Kidney epithelial cell (primary cell): ENCODE results near the gene RND3. TPM values are rescaled to one million over a fixed set of nuclear protein-coding genes. Genes with fewer than 3 reads are reported as not detected.
A peak's percentile ranks its signal among the peaks of the same experiment; 100 is the strongest.

Experiments
- DNase-seq: peaks from one replicate; pipeline ENCODE4 v3.0.0-alpha.2; 2010; ENCODE audit warnings: low read depth
- H3K27me3 ChIP-seq: 2 replicates; pipeline ENCODE4 v1.6.0; 2011; ENCODE audit warnings: low read length; ENCODE audit not compliant: control insufficient read depth, insufficient read depth
- H3K36me3 ChIP-seq: 2 replicates; pipeline ENCODE4 v1.5.1; 2011; ENCODE audit warnings: low read length; ENCODE audit not compliant: control insufficient read depth, insufficient read depth
- H3K4me3 ChIP-seq: 2 replicates; pipeline ENCODE4 v1.5.1; 2011; ENCODE audit warnings: low read depth, mild to moderate bottlenecking, control low read depth, low read length
- total RNA-seq: library from RNA; depleted of rRNA; stranded (reverse); fragments of >200 nt; gene quantifications from 2 replicates; pipeline ENCODE4 v1.2.3, GENCODE V29; 2015
- TF ChIP-seq, protein P1 (sequence below): IDR thresholded peaks from 2 replicates; pipeline ENCODE4 v1.5.1; 2011; ENCODE audit warnings: mild to moderate bottlenecking, moderate library complexity, low read length, control low read depth, inconsistent platforms; ENCODE audit not compliant: insufficient read depth, poor library complexity, severe bottlenecking

RND3 gene
- total RNA-seq, 1 donor from 2014 or later: 259 TPM

DNA sequence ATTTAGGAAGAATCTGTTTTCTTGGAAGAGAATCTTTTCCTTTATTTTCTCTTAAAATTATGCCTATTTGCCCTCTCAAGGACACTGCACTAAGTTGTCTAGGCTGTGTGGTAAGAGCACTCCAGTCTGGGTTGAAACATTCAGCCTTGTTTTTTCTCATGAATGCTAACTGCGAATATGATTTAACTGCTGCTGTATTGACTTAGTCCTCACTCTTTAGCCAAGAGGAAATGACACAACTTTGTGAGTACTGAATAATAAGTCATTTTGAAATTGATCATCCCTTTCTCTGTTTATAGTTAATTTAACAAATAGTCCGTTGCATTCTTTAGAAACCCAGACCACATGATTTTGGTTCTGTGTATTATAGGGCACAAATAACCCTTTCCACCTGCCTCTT, 4.5 kb upstream of the RND3 start:
- TF ChIP-seq, protein P1, sequence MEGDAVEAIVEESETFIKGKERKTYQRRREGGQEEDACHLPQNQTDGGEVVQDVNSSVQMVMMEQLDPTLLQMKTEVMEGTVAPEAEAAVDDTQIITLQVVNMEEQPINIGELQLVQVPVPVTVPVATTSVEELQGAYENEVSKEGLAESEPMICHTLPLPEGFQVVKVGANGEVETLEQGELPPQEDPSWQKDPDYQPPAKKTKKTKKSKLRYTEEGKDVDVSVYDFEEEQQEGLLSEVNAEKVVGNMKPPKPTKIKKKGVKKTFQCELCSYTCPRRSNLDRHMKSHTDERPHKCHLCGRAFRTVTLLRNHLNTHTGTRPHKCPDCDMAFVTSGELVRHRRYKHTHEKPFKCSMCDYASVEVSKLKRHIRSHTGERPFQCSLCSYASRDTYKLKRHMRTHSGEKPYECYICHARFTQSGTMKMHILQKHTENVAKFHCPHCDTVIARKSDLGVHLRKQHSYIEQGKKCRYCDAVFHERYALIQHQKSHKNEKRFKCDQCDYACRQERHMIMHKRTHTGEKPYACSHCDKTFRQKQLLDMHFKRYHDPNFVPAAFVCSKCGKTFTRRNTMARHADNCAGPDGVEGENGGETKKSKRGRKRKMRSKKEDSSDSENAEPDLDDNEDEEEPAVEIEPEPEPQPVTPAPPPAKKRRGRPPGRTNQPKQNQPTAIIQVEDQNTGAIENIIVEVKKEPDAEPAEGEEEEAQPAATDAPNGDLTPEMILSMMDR: no peak
- no peaks in the 10 kb centered on the region for H3K27me3 ChIP-seq
- no peak for DNase-seq
- H3K36me3 ChIP-seq: no peaks in the 10 kb centered on the region
- no peak overlapping the region for H3K4me3 ChIP-seq

DNA sequence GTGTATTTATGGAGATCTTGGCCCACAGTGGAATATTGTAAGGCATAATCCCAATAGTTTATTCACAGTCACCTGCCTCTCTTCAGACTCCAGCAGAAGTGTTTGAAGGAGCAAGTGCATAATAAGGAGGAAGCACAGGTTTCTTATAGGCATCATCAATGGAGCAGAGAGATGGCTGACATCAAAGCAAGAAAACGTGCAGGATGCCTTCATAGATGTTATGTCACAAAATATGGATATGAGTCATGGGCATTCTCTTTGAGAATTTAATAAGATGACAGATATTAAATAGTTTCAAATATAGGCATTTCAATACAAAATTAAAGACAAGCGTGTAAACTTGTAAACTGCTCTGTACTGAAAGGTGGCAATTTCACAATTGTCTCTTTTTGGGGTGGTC, 4.0 kb upstream of the RND3 start:
- H3K36me3 ChIP-seq: no peaks in the 10 kb centered on the region
- TF ChIP-seq, protein P1: no peak

DNA sequence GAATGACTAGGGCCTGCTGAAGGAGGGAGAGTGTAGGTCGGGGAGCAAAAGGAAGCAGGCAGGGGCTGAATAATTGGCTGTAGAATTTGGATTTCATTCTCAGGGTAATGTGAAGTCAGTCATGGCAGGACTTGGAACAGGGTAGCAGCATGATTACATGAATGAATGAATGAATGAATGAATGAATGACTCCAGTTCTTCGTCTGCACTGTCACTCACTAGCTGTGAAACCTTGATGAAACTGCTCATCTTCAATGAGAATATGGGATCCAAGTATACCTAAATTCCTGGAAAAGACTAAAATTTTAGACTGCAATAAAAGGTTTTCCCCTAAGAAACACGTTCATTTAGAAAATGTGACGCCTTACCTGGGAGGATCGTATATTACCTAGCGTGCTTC, 3.0 kb upstream of the RND3 start:
- no peaks in the 10 kb centered on the region for H3K27me3 ChIP-seq
- DNase-seq: no peak
- no peak overlapping the region for H3K4me3 ChIP-seq
- no peaks in the 10 kb centered on the region for H3K36me3 ChIP-seq
- TF ChIP-seq, protein P1: no peak

More for the DNA sequence above, 4.0 kb upstream of the RND3 start:
- Histone ChIP-seq H3K4me3 (no peak overlapping the region), H3K27me3 (no peaks in the 10 kb centered on the region)
- no peak for DNase-seq

DNA sequence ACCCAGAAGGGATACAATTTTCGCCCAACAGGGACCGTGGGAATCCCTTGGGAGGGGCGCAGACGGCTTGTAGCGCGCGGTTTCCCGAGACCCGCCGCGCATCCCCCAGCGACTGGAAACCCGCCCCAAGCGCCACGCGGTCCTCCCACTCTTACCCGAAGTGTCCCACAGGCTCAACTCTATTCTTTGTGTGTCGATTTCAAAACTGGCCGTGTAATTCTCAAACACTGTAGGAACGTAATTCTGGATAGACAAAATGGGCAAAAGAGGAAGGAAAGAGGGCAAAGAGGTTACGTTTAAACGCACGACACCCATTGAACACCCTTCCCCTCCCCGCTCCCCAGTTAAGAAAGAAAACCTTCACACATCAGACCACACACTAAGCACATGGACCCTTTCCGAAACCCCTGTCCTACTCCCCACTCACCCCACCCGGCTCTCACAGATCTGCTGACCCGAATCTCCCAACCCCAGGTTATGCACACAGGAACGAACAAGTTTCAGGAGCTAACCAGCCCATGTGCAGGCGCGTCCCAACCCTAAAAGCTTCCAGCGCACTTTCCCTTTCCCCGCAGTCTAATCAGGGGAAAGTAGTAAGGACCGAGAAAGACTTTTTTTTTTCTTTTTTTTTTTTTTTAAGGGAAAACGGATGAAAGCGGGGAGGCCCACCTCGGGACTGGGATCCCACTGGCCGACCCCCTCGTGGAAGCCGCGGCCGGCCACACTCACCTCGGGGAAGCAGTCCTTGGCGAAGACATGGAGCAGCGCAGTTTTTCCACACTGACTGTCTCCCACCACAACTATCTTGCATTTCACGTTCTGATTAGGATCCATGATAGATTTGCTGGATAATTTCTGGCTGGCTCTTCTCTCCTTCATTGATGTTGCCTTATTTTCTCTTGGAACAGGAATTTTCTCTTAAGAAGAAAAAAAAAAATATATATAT, 655 bp downstream of the RND3 start:
- Histone ChIP-seq H3K27me3 (no peaks in the 10 kb centered on the region), H3K36me3 (no peaks in the 10 kb centered on the region), H3K4me3 (peak overlapping the region; percentile 91)
- TF ChIP-seq, protein P1: no peak
- DNase-seq: no peak

DNA sequence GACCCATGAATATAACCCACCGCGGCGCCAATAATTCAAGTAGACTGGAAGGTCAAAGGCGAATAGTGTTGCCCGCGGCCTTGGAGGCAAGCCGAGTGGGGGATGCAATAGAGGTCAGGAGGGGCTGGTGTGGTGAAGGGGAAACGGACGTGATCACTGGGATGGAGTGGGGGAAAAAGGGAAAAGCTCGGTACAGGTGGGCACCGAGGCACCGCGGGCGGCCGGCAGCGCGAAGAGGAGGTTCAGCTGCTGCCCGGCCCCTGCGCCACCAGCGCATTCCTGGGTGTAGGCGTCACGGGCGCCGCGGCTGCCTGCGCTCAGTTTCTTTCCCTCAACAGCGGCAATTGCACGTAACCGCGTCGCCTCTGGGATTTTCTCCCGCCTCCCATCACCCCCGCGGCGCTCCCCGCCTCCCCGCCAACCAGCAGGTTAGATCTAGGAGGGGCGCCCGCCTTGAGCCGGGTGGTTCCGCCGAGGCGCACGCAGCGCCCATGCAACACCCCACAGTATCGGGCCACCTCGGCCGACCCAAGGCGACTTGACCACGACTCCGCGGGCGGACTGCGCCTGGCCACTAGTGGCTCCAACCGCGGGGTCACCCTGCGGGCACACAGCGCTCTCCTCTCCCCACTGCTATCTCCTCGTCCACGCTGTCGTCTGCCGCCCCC, 1.5 kb downstream of the RND3 start:
- Histone ChIP-seq H3K36me3 (no peaks in the 10 kb centered on the region), H3K27me3 (no peaks in the 10 kb centered on the region), H3K4me3 (peak overlapping the region; percentile 91)
- TF ChIP-seq, protein P1: no peak
- DNase-seq: no peak
